Liver (tissue), 9 donors: ENCODE measurements around the gene ACTN1. TPM values are rescaled to one million over a fixed set of nuclear protein-coding genes. Genes with fewer than 3 reads are reported as not detected.

Source experiments
- DNase-seq: peaks from one replicate; pipeline ENCODE4 v3.0.0-alpha.2; 2017; ENCODE audit warnings: low spot score
- H3K27ac ChIP-seq, 2 donors: one replicate each; pipeline ENCODE4 v1.7.0; 2013; ENCODE audit warnings: inconsistent platforms in 2 of 2, low read length in 2 of 2, control low read depth in 1 of 2, low read depth in 1 of 2, mild to moderate bottlenecking in 1 of 2
- H3K27me3 ChIP-seq, 4 donors: one replicate each; pipeline versions ENCODE4 v1.6.1 to v1.7.0; 2013; ENCODE audit warnings: low read length in 3 of 4, inconsistent platforms in 1 of 4, mild to moderate bottlenecking in 1 of 4, moderate library complexity in 1 of 4; ENCODE audit not compliant: control insufficient read depth in 4 of 4, insufficient read depth in 4 of 4
- H3K36me3 ChIP-seq, 4 donors: one replicate each; pipeline versions ENCODE4 v1.6.1 to v1.7.0; 2013; ENCODE audit warnings: low read length in 3 of 4, mild to moderate bottlenecking in 3 of 4, low read depth in 1 of 4, moderate library complexity in 1 of 4; ENCODE audit not compliant: control insufficient read depth in 4 of 4, insufficient read depth in 3 of 4
- H3K4me1 ChIP-seq, 4 donors: one replicate each; pipeline versions ENCODE4 v1.6.1 to v1.7.0; 2013; ENCODE audit warnings: low read length in 3 of 4, mild to moderate bottlenecking in 3 of 4, moderate library complexity in 1 of 4; ENCODE audit not compliant: control insufficient read depth in 4 of 4, insufficient read depth in 4 of 4
- H3K4me3 ChIP-seq, 3 donors: one replicate each; pipeline versions ENCODE4 v1.6.1 to v1.7.0; 2013; ENCODE audit warnings: low read length in 3 of 3, control low read depth in 1 of 3, low read depth in 1 of 3, mild to moderate bottlenecking in 1 of 3
- H3K9ac ChIP-seq, 2 donors: one replicate each; pipeline ENCODE4 v1.7.0; 2013; ENCODE audit warnings: low read length in 2 of 2, mild to moderate bottlenecking in 2 of 2, moderate library complexity in 2 of 2, control low read depth in 1 of 2, low read depth in 1 of 2
- H3K9me3 ChIP-seq, 4 donors: one replicate each; pipeline versions ENCODE4 v1.6.1 to v1.7.0; 2013; ENCODE audit warnings: low read length in 3 of 4; ENCODE audit not compliant: control insufficient read depth in 4 of 4
- ATF3 ChIP-seq: IDR thresholded peaks from 2 replicates; pipeline ENCODE4 v1.6.1; 2016; ENCODE audit warnings: antibody characterized with exemption
- CTCF ChIP-seq: fragments of 150-350 bp; IDR thresholded peaks from 2 replicates; pipeline ENCODE4 v1.5.1; 2017; ENCODE audit warnings: improper control_type of control experiment, low read depth, low read length; ENCODE audit not compliant: missing input control
- EGR1 ChIP-seq, 2 donors: IDR thresholded peaks; 2 replicates each; pipeline ENCODE4 v1.6.1; 2016 to 2018; ENCODE audit warnings: antibody characterized with exemption in 2 of 2, low read depth in 2 of 2
- FOXA1 ChIP-seq: IDR thresholded peaks from 2 replicates; pipeline ENCODE4 v1.6.1; 2016; ENCODE audit warnings: antibody characterized with exemption
- FOXA2 ChIP-seq: IDR thresholded peaks from 2 replicates; pipeline ENCODE4 v1.6.1; 2016; ENCODE audit warnings: antibody characterized with exemption
- GABPA ChIP-seq, 2 donors: IDR thresholded peaks in 1 of 2; conservative IDR thresholded peaks in 1 of 2; 2 replicates each; pipeline ENCODE4 v1.6.1; 2016; ENCODE audit warnings: antibody characterized with exemption in 2 of 2, mild to moderate bottlenecking in 1 of 2, moderate library complexity in 1 of 2
- HNF4A ChIP-seq, 2 donors: conservative IDR thresholded peaks; 2 replicates each; pipeline ENCODE4 v1.6.1; 2016; ENCODE audit warnings: antibody characterized with exemption in 2 of 2, mild to moderate bottlenecking in 2 of 2
- HNF4G ChIP-seq: IDR thresholded peaks from 2 replicates; pipeline ENCODE4 v1.6.1; 2016; ENCODE audit warnings: antibody characterized with exemption
- JUND ChIP-seq, 2 donors: IDR thresholded peaks; 2 replicates each; pipeline ENCODE4 v1.6.1; 2016; ENCODE audit warnings: antibody characterized with exemption in 2 of 2
- MAX ChIP-seq: IDR thresholded peaks from 2 replicates; pipeline ENCODE4 v1.6.1; 2016; ENCODE audit warnings: antibody characterized with exemption
- NR2F2 ChIP-seq: IDR thresholded peaks from 2 replicates; pipeline ENCODE4 v1.6.1; 2016; ENCODE audit warnings: antibody characterized with exemption
- RAD21 ChIP-seq, 2 donors: IDR thresholded peaks; 2 replicates each; pipeline ENCODE4 v1.6.1; 2016; ENCODE audit warnings: antibody characterized with exemption in 2 of 2, mild to moderate bottlenecking in 2 of 2
- REST ChIP-seq: IDR thresholded peaks from 2 replicates; pipeline ENCODE4 v1.6.1; 2016; ENCODE audit warnings: antibody characterized with exemption, mild to moderate bottlenecking
- RXRA ChIP-seq, 2 donors: IDR thresholded peaks; 2 replicates each; pipeline ENCODE4 v1.6.1; 2017 to 2018; ENCODE audit warnings: antibody characterized with exemption in 2 of 2, mild to moderate bottlenecking in 1 of 2
- SP1 ChIP-seq: IDR thresholded peaks from 2 replicates; pipeline ENCODE4 v1.6.1; 2018; ENCODE audit warnings: antibody characterized with exemption, mild to moderate bottlenecking
- TAF1 ChIP-seq: conservative IDR thresholded peaks from 2 replicates; pipeline ENCODE4 v1.6.1; 2016; ENCODE audit warnings: antibody characterized with exemption, mild to moderate bottlenecking
- YY1 ChIP-seq: IDR thresholded peaks from 2 replicates; pipeline ENCODE4 v1.6.1; 2016; ENCODE audit warnings: antibody characterized with exemption, mild to moderate bottlenecking
- ZBTB33 ChIP-seq: IDR thresholded peaks from 2 replicates; pipeline ENCODE4 v1.6.1; 2016; ENCODE audit warnings: antibody characterized with exemption
- WGBS: extraction: QIAGEN DNeasy Blood & Tissue Kit; methylation state at CpG from one replicate; pipeline ENCODE4 v1.1.7; 2013; 5-methylcytosine and 5-hydroxymethylcytosine counted together
- polyA plus RNA-seq, 2 donors: library from polyadenylated mRNA; stranded (reverse) in 1 of 2; unstranded in 1 of 2; fragments of 200-250 nt in 1 of 2; fragments of >200 nt in 1 of 2; fragmentation: Nextera tagmentation in 1 of 2; extraction: Ambion mirVana in 1 of 2; gene quantifications; one replicate each; pipeline versions ENCODE4 v1.2.1 to v1.2.3, GENCODE V29; 2013 to 2015
- total RNA-seq, 2 donors: library from RNA; depleted of rRNA; stranded (reverse); fragments of >200 nt; gene quantifications; one replicate each; pipeline ENCODE4 v1.2.3, GENCODE V29; 2014
- donor health status: healthy.
- donor health status: healthy.
- donor health status: healthy.
- donor health status: healthy.
- donor health status: healthy.

The ACTN1 gene
- 100 to 1,000 TPM in 1 of 2 donors, 10 to 100 TPM in 1; 55.4 to 100 TPM for total RNA-seq
- polyA plus RNA-seq: 10 to 100 TPM; 36.2 to 70.7 TPM

GRCh38 chr14:68979021-68979721, at the start of gene ACTN1:
Gene ACTN1 (minus strand): TSS chr14:68979302. CDS start chr14:68979056, 246 bp downstream.
- peaks cover 12 to 44% (median 37%) of the 10 kb centered on the region in 4 donors for H3K4me1 ChIP-seq

More at GRCh38 chr14:68979021-68979721, at the start of gene ACTN1:
- TF ChIP-seq ZBTB33: no peak
- no peak for TF ChIP-seq FOXA2
- TF ChIP-seq CTCF: no peak
- no peak for TF ChIP-seq HNF4G
- no peak for TF ChIP-seq FOXA1
- TF ChIP-seq EGR1 (IDR thresholded peaks at IDR 0.05; ENCODE audit: low read depth in 2 of 2): peak; percentile 87 to 93
- peak; percentile 27 to 53 for TF ChIP-seq RAD21 (IDR thresholded peaks at IDR 0.05)
- TF ChIP-seq HNF4A (conservative IDR thresholded peaks at IDR 0.05): peak in 1 of 2 donors; percentile 30
- TF ChIP-seq REST: peak; percentile 67
- TF ChIP-seq ATF3: no peak
- TF ChIP-seq TAF1: peak; percentile 86
- TF ChIP-seq YY1: peak; percentile 85
- peak; percentile 92 for TF ChIP-seq SP1
- no peak for TF ChIP-seq NR2F2
- peak in 1 of 2 donors; percentile 25 for TF ChIP-seq GABPA (IDR thresholded peaks at IDR 0.05 in 1 of 2, conservative IDR thresholded peaks at IDR 0.05 in 1 of 2)
- no peak for TF ChIP-seq MAX
- peak in 1 of 2 donors; percentile 8 for TF ChIP-seq RXRA (IDR thresholded peaks at IDR 0.05)
- no peak for TF ChIP-seq JUND (IDR thresholded peaks at IDR 0.05)
- H3K27ac ChIP-seq: peak within 1 kb of the TSS; percentile 94
- peak; percentile 78 for DNase-seq
- 1% methylated on average over 68 of the region's 68 CpGs for WGBS
- no peaks in the 10 kb centered on the region for H3K36me3 ChIP-seq
- no peaks in the 10 kb centered on the region for H3K27me3 ChIP-seq
- H3K9ac ChIP-seq: peak within 1 kb of the TSS; percentile 43 to 68
- H3K4me3 ChIP-seq: peak within 1 kb of the TSS; percentile 67 to 92 (median 87)
- no peaks in the 10 kb centered on the region for H3K9me3 ChIP-seq
